Esophagus squamous epithelium (tissue), 4 donors: Measurements from ENCODE around the gene ADGRG3.

ENCODE experiments used
- CTCF ChIP-seq, 6 experiments: fragments of 450-650 bp in 4 of 6; fragments of 200-600 bp in 2 of 6; sonication (generic) in 2 of 6; IDR thresholded peaks; one replicate each; pipeline ENCODE4 v1.5.1; 2016 to 2019; ENCODE audit warnings: antibody characterized with exemption in 6 of 6, mild to moderate bottlenecking in 4 of 6, moderate library complexity in 4 of 6
- POLR2A ChIP-seq, 4 donors: fragments of 450-650 bp; IDR thresholded peaks; one replicate each; pipeline ENCODE4 v1.6.1; 2017; ENCODE audit warnings: antibody characterized with exemption in 4 of 4, mild to moderate bottlenecking in 4 of 4, moderate library complexity in 3 of 4

- TF ChIP-seq CTCF (IDR thresholded peaks at IDR 0.05): no peak
- TF ChIP-seq POLR2A (IDR thresholded peaks at IDR 0.05): no peak
Measured at GRCh38 chr16:57697896-57698537, 29.9 kb downstream of the ADGRG3 start.
